ENCODE measurements around the gene HCFC1.

GRCh38 chrX:153933748-153934147, 37.9 kb downstream of the HCFC1 start:
- no peak for TF ChIP-seq CTCF (IDR thresholded peaks at IDR 0.05)
- no peak for TF ChIP-seq POLR2A (IDR thresholded peaks at IDR 0.05)

Measured in testis (tissue), 2 donors.